ENCODE results near the gene PPP1R12B. TPM values are rescaled to one million over a fixed set of nuclear protein-coding genes. Genes with fewer than 3 reads are reported as not detected.
"Not testable (repeated sequence)": the region's sequence is repeated elsewhere in the genome, so short reads cannot be mapped to it uniquely, and the experiment has no call there.

Gene PPP1R12B
- total RNA-seq, 1 experiment from 2014 or later, result 17.0 TPM

GRCh38 chr1:202543537-202543936 is 195.0 kb downstream of the PPP1R12B start:
- H3K27ac ChIP-seq (ENCODE audit: low read depth, low read length, poor library complexity, severe bottlenecking); intact Hi-C loops (cut with micrococcal nuclease; ENCODE audit: unreplicated experiment); DNase-seq (ENCODE audit: low spot score); H3K9me3 ChIP-seq (ENCODE audit: low read depth, low read length, poor library complexity, severe bottlenecking); H3K27me3 ChIP-seq (replicated peaks; ENCODE audit: insufficient read depth, low read depth, low read length, poor library complexity); BruUV-seq (replicated peaks); CTCF ChIA-PET; H3K4me3 ChIP-seq (ENCODE audit: low read depth, low read length, poor library complexity, severe bottlenecking); POLR2A ChIA-PET (ENCODE audit: low non-redundant PET); H3K36me3 ChIP-seq (ENCODE audit: insufficient read depth, low read length, poor library complexity, severe bottlenecking): not testable (repeated sequence)
- peaks cover 16% of the 10 kb centered on the region for H3K4me1 ChIP-seq (ENCODE audit: insufficient read depth, low read length, poor library complexity, severe bottlenecking)

- H3K4me1 ChIP-seq (ENCODE audit: insufficient read depth, low read length, poor library complexity, severe bottlenecking); intact Hi-C loops (cut with micrococcal nuclease; ENCODE audit: unreplicated experiment); DNase-seq (ENCODE audit: low spot score); H3K4me3 ChIP-seq (ENCODE audit: low read depth, low read length, poor library complexity, severe bottlenecking); H3K27ac ChIP-seq (ENCODE audit: low read depth, low read length, poor library complexity, severe bottlenecking); H3K27me3 ChIP-seq (replicated peaks; ENCODE audit: insufficient read depth, low read depth, low read length, poor library complexity); H3K36me3 ChIP-seq (ENCODE audit: insufficient read depth, low read length, poor library complexity, severe bottlenecking); H3K9me3 ChIP-seq (ENCODE audit: low read depth, low read length, poor library complexity, severe bottlenecking); BruUV-seq (replicated peaks); POLR2A ChIA-PET (ENCODE audit: low non-redundant PET); CTCF ChIA-PET: not testable (repeated sequence)
Observed at GRCh38 chr1:202544766-202545449, 196.4 kb downstream of the PPP1R12B start.

- H3K4me3 ChIP-seq (ENCODE audit: low read depth, low read length, poor library complexity, severe bottlenecking); H3K27me3 ChIP-seq (replicated peaks; ENCODE audit: insufficient read depth, low read depth, low read length, poor library complexity); BruUV-seq (replicated peaks); intact Hi-C loops (cut with micrococcal nuclease; ENCODE audit: unreplicated experiment); H3K27ac ChIP-seq (ENCODE audit: low read depth, low read length, poor library complexity, severe bottlenecking); CTCF ChIA-PET; H3K36me3 ChIP-seq (ENCODE audit: insufficient read depth, low read length, poor library complexity, severe bottlenecking); H3K9me3 ChIP-seq (ENCODE audit: low read depth, low read length, poor library complexity, severe bottlenecking); H3K4me1 ChIP-seq (ENCODE audit: insufficient read depth, low read length, poor library complexity, severe bottlenecking); POLR2A ChIA-PET (ENCODE audit: low non-redundant PET); DNase-seq (ENCODE audit: low spot score): not testable (repeated sequence)
Observed at GRCh38 chr1:202545647-202546303, 197.3 kb downstream of the PPP1R12B start.

GRCh38 chr1:202546377-202546776 is 197.9 kb downstream of the PPP1R12B start:
- POLR2A ChIA-PET (ENCODE audit: low non-redundant PET); H3K9me3 ChIP-seq (ENCODE audit: low read depth, low read length, poor library complexity, severe bottlenecking); H3K27me3 ChIP-seq (replicated peaks; ENCODE audit: insufficient read depth, low read depth, low read length, poor library complexity); H3K4me3 ChIP-seq (ENCODE audit: low read depth, low read length, poor library complexity, severe bottlenecking); BruUV-seq (replicated peaks); DNase-seq (ENCODE audit: low spot score); H3K27ac ChIP-seq (ENCODE audit: low read depth, low read length, poor library complexity, severe bottlenecking); H3K4me1 ChIP-seq (ENCODE audit: insufficient read depth, low read length, poor library complexity, severe bottlenecking); intact Hi-C loops (cut with micrococcal nuclease; ENCODE audit: unreplicated experiment); H3K36me3 ChIP-seq (ENCODE audit: insufficient read depth, low read length, poor library complexity, severe bottlenecking); CTCF ChIA-PET: not testable (repeated sequence)

- H3K36me3 ChIP-seq (ENCODE audit: insufficient read depth, low read length, poor library complexity, severe bottlenecking); H3K9me3 ChIP-seq (ENCODE audit: low read depth, low read length, poor library complexity, severe bottlenecking); H3K4me3 ChIP-seq (ENCODE audit: low read depth, low read length, poor library complexity, severe bottlenecking); H3K27ac ChIP-seq (ENCODE audit: low read depth, low read length, poor library complexity, severe bottlenecking); POLR2A ChIA-PET (ENCODE audit: low non-redundant PET); BruUV-seq (replicated peaks); CTCF ChIA-PET; intact Hi-C loops (cut with micrococcal nuclease; ENCODE audit: unreplicated experiment); H3K27me3 ChIP-seq (replicated peaks; ENCODE audit: insufficient read depth, low read depth, low read length, poor library complexity); H3K4me1 ChIP-seq (ENCODE audit: insufficient read depth, low read length, poor library complexity, severe bottlenecking); DNase-seq (ENCODE audit: low spot score): not testable (repeated sequence)
Observed at GRCh38 chr1:202546796-202547195, 198.3 kb downstream of the PPP1R12B start.

Data from A673 (cell line).